OCI-M2 (cell line): Measurements from ENCODE around the gene GPR152.
"Not testable (repeated sequence)": the region's sequence is repeated elsewhere in the genome, so short reads cannot be mapped to it uniquely, and the experiment has no call there.

Source experiments
- DNase-seq: peaks from one replicate; lab custom pipeline; 2025; ENCODE audit not compliant: unreplicated experiment; lab: John Stamatoyannopoulos, UW

GPR152 gene

GRCh38 chr11:67465530-67465929 lies 13.0 kb upstream of the GPR152 start:
- not testable (repeated sequence) for DNase-seq

- no peak for DNase-seq
Measured at GRCh38 chr11:67465189-67465510, 12.6 kb upstream of the GPR152 start.

- peak; percentile 32 for DNase-seq
Measured at GRCh38 chr11:67464411-67465188, 12.1 kb upstream of the GPR152 start.

- DNase-seq, result no peak
Measured at GRCh38 chr11:67463680-67464410, 11.3 kb upstream of the GPR152 start.

- no peak for DNase-seq
Measured at GRCh38 chr11:67463186-67463585, 10.7 kb upstream of the GPR152 start.

- DNase-seq, result no peak
Measured at GRCh38 chr11:67458266-67458665, 5.7 kb upstream of the GPR152 start.

- DNase-seq, result no peak
Measured at GRCh38 chr11:67457453-67457852, 4.9 kb upstream of the GPR152 start.

GRCh38 chr11:67456068-67456705 lies 3.7 kb upstream of the GPR152 start:
- no peak for DNase-seq

GRCh38 chr11:67455054-67455453 lies 2.5 kb upstream of the GPR152 start, which contains the start of gene CABP4:
CABP4 (plus strand) TSS chr11:67455354; CDS start chr11:67455424, 70 bp downstream.
- DNase-seq, result no peak

GRCh38 chr11:67453816-67454732 lies 1.5 kb upstream of the GPR152 start:
- no peak for DNase-seq

- no peak for DNase-seq
Measured at GRCh38 chr11:67451658-67451976, 912 bp downstream of the GPR152 start.

- DNase-seq, result no peak
Measured at GRCh38 chr11:67450796-67451657, 1.5 kb downstream of the GPR152 start.

- DNase-seq, result no peak
Measured at GRCh38 chr11:67449116-67449844, 3.2 kb downstream of the GPR152 start.

- no peak for DNase-seq
Measured at GRCh38 chr11:67448220-67448609, 4.3 kb downstream of the GPR152 start.

GRCh38 chr11:67445515-67445914 lies 7.0 kb downstream of the GPR152 start:
- no peak for DNase-seq

GRCh38 chr11:67442504-67443404 lies 9.8 kb downstream of the GPR152 start:
- DNase-seq, result no peak

GRCh38 chr11:67441731-67442351 lies 10.7 kb downstream of the GPR152 start:
- no peak for DNase-seq

GRCh38 chr11:67441098-67441563 lies 11.4 kb downstream of the GPR152 start:
- DNase-seq, result no peak
